H1 (cell line): Measurements from ENCODE around the gene PMM2. TPM values are rescaled to one million over a fixed set of nuclear protein-coding genes. Genes with fewer than 3 reads are reported as not detected.

ENCODE experiments used
- CTCF ChIA-PET: fragments of 300-600 bp; sonication (Branson Sonifier 250); formaldehyde crosslinking; loops from one replicate; lab custom pipeline; 2021; ENCODE audit not compliant: partially characterized antibody; lab: Charles Lee
- POLR2A ChIA-PET: fragments of 300-600 bp; sonication (Branson Sonifier 250); formaldehyde crosslinking; loops from one replicate; lab custom pipeline; 2021; ENCODE audit warnings: inconsistent platforms; ENCODE audit not compliant: partially characterized antibody; lab: Charles Lee
- DNase-seq, 2 experiments: peaks; one replicate each; pipeline versions ENCODE4 v3.0.0 to v3.0.0-alpha.2; 2010 to 2022; ENCODE audit warnings: low spot score in 2 of 2, low read depth in 1 of 2, mixed read lengths in 1 of 2
- FAIRE-seq: peaks from 2 replicates; lab custom pipeline; 2011; peaks lifted over from hg19 to GRCh38; lab: Jason Lieb, UNC
- H2AFZ ChIP-seq: 2 replicates; pipeline ENCODE4 v1.8.1; 2012; ENCODE audit warnings: low read length, inconsistent platforms
- H2AK5ac ChIP-seq: 2 replicates; pipeline ENCODE4 v1.6.1; 2013; ENCODE audit warnings: low read depth, low read length
- H2BK120ac ChIP-seq: replicated peaks from 2 replicates; pipeline ENCODE3; 2013; ENCODE audit warnings: low read depth, low read length, inconsistent platforms
- H2BK12ac ChIP-seq: 2 replicates; pipeline ENCODE4 v1.6.1; 2013; ENCODE audit warnings: low read depth, low read length
- H2BK15ac ChIP-seq: 2 replicates; pipeline ENCODE4 v1.6.1; 2013; ENCODE audit warnings: low read length
- H2BK20ac ChIP-seq: 2 replicates; pipeline ENCODE4 v1.6.1; 2013; ENCODE audit warnings: low read length
- H2BK5ac ChIP-seq: 2 replicates; pipeline ENCODE4 v1.6.1; 2013; ENCODE audit warnings: low read depth, low read length
- H3K14ac ChIP-seq: 2 replicates; pipeline ENCODE4 v1.6.1; 2013; ENCODE audit warnings: inconsistent platforms; ENCODE audit not compliant: insufficient read length
- H3K18ac ChIP-seq: 2 replicates; pipeline ENCODE4 v1.6.1; 2013; ENCODE audit warnings: low read length; ENCODE audit errors: extremely low read depth
- H3K23ac ChIP-seq: 2 replicates; pipeline ENCODE4 v1.6.1; 2013; ENCODE audit warnings: inconsistent platforms; ENCODE audit not compliant: insufficient read length
- H3K23me2 ChIP-seq: 2 replicates; pipeline ENCODE4 v1.6.1; 2013; ENCODE audit warnings: low read depth, low read length
- H3K27ac ChIP-seq: 2 replicates; pipeline ENCODE4 v1.6.1; 2011; ENCODE audit warnings: low read depth, low read length, inconsistent platforms
- H3K27me3 ChIP-seq, 4 experiments: replicated peaks in 1 of 4; 1 replicate in 1 of 4; 2 replicates in 3 of 4; pipeline versions ENCODE4 v1.6.1 to v1.8.1; 2011 to 2013; ENCODE audit warnings: low read length in 3 of 4, mild to moderate bottlenecking in 3 of 4, inconsistent platforms in 2 of 4, mixed read lengths in 2 of 4, moderate library complexity in 1 of 4; ENCODE audit not compliant: control insufficient read depth in 3 of 4, insufficient read depth in 3 of 4; ENCODE audit errors: extremely low read depth in 1 of 4
- H3K36me3 ChIP-seq, 4 experiments: 2 replicates each; pipeline versions ENCODE4 v1.6.1 to v1.8.1; 2011 to 2013; ENCODE audit warnings: mild to moderate bottlenecking in 4 of 4, low read length in 3 of 4, moderate library complexity in 2 of 4, control low read depth in 1 of 4, inconsistent platforms in 1 of 4; ENCODE audit not compliant: insufficient read depth in 4 of 4, control insufficient read depth in 2 of 4
- H3K4ac ChIP-seq: replicated peaks from 2 replicates; pipeline ENCODE3; 2013; ENCODE audit warnings: low read length, low read depth, mixed read lengths, inconsistent platforms; ENCODE audit not compliant: insufficient read length
- H3K4me1 ChIP-seq, 4 experiments: replicated peaks in 1 of 4; 1 replicate in 1 of 4; 2 replicates in 3 of 4; pipeline versions ENCODE4 v1.6.1 to v1.8.1; 2011 to 2013; ENCODE audit warnings: low read length in 3 of 4, inconsistent platforms in 2 of 4, mixed read lengths in 1 of 4; ENCODE audit not compliant: insufficient read depth in 4 of 4, control insufficient read depth in 3 of 4
- H3K4me2 ChIP-seq, 2 experiments: 2 replicates each; pipeline versions ENCODE4 v1.6.1 to v1.8.1; 2011 to 2013; ENCODE audit warnings: low read depth in 2 of 2, low read length in 2 of 2, control low read depth in 1 of 2, inconsistent platforms in 1 of 2, mild to moderate bottlenecking in 1 of 2; ENCODE audit not compliant: insufficient read depth in 1 of 2
- H3K4me3 ChIP-seq, 4 experiments: fragments of 200-600, 300-600 bp in 1 of 4; sonication (generic), shearing (Covaris generic), sonication (Bioruptor Twin) in 1 of 4; 2 replicates each; pipeline versions ENCODE4 v1.5.1 to v1.8.1; 2011 to 2016; ENCODE audit warnings: low read length in 4 of 4, low read depth in 3 of 4, control low read depth in 2 of 4, inconsistent platforms in 2 of 4, mild to moderate bottlenecking in 2 of 4, mixed read lengths in 1 of 4, moderate library complexity in 1 of 4; ENCODE audit not compliant: insufficient read depth in 2 of 4; ENCODE audit errors: extremely low read depth in 1 of 4
- H3K56ac ChIP-seq: replicated peaks from 2 replicates; pipeline ENCODE3; 2013; ENCODE audit warnings: low read depth, mild to moderate bottlenecking, mixed read lengths, low read length, inconsistent platforms; ENCODE audit not compliant: insufficient read length
- H3K79me1 ChIP-seq: 2 replicates; pipeline ENCODE4 v1.6.1; 2013; ENCODE audit warnings: low read depth, low read length, control low read depth
- H3K79me2 ChIP-seq, 2 experiments: 2 replicates each; pipeline versions ENCODE4 v1.6.1 to v1.8.1; 2012 to 2013; ENCODE audit warnings: low read length in 2 of 2, mild to moderate bottlenecking in 2 of 2, inconsistent platforms in 1 of 2; ENCODE audit not compliant: insufficient read depth in 2 of 2, control insufficient read depth in 1 of 2
- H3K9ac ChIP-seq, 4 experiments: replicated peaks in 1 of 4; 1 replicate in 1 of 4; 2 replicates in 3 of 4; pipeline versions ENCODE4 v1.6.1 to v1.8.1; 2011 to 2013; ENCODE audit warnings: low read depth in 3 of 4, low read length in 3 of 4, control low read depth in 2 of 4, mild to moderate bottlenecking in 2 of 4, moderate library complexity in 2 of 4, inconsistent platforms in 1 of 4; ENCODE audit errors: extremely low read depth in 1 of 4
- H3K9me3 ChIP-seq, 2 experiments: 2 replicates each; pipeline versions ENCODE4 v1.6.1 to v1.8.1; 2012 to 2013; ENCODE audit warnings: mild to moderate bottlenecking in 2 of 2, moderate library complexity in 2 of 2, control low read depth in 1 of 2, inconsistent platforms in 1 of 2, low read depth in 1 of 2, low read length in 1 of 2, mixed read lengths in 1 of 2; ENCODE audit not compliant: insufficient read depth in 2 of 2
- H4K20me1 ChIP-seq, 2 experiments: replicated peaks in 1 of 2; 2 replicates each; pipeline versions ENCODE3 to v1.8.1; 2011 to 2013; ENCODE audit warnings: inconsistent platforms in 2 of 2, low read length in 2 of 2, mild to moderate bottlenecking in 1 of 2; ENCODE audit not compliant: insufficient read depth in 2 of 2, control insufficient read depth in 1 of 2
- H4K5ac ChIP-seq: 2 replicates; pipeline ENCODE4 v1.6.1; 2013; ENCODE audit warnings: low read length, low read depth, mixed read lengths, inconsistent platforms; ENCODE audit not compliant: insufficient read length
- H4K8ac ChIP-seq: 2 replicates; pipeline ENCODE4 v1.8.0; 2013; ENCODE audit warnings: mild to moderate bottlenecking, moderate library complexity, low read length, inconsistent platforms; ENCODE audit not compliant: insufficient read depth; ENCODE audit errors: extremely low read depth
- H4K91ac ChIP-seq: replicated peaks from 2 replicates; pipeline ENCODE3; 2013; ENCODE audit warnings: low read length, mixed read lengths, inconsistent platforms; ENCODE audit not compliant: insufficient read length
- BRCA1 ChIP-seq: IDR thresholded peaks from 2 replicates; pipeline ENCODE4 v1.6.1; 2012; ENCODE audit warnings: low read depth, low read length, improper control_type of control experiment
- FOSL1 ChIP-seq: IDR thresholded peaks from 2 replicates; pipeline ENCODE4 v1.6.1; 2011; ENCODE audit warnings: mild to moderate bottlenecking, low read depth, low read length, moderate library complexity; ENCODE audit not compliant: insufficient read depth
- HDAC6 ChIP-seq: IDR thresholded peaks from one replicate; pipeline ENCODE4 v1.7.1; 2012; ENCODE audit warnings: low read depth, mild to moderate bottlenecking, inconsistent platforms, low read length, moderate library complexity
- KDM1A ChIP-seq: fragments of 200-600, 300-600 bp; sonication (generic); IDR thresholded peaks from 2 replicates; pipeline ENCODE4 v1.7.1; 2016; ENCODE audit warnings: mild to moderate bottlenecking, low read length, borderline replicate concordance
- RXRA ChIP-seq: IDR thresholded peaks from 2 replicates; pipeline ENCODE4 v1.6.1; 2011; ENCODE audit warnings: low read depth, mild to moderate bottlenecking, low read length, moderate library complexity; ENCODE audit not compliant: insufficient read depth
- SAP30 ChIP-seq: fragments of 300-600 bp; sonication (generic); IDR thresholded peaks from 2 replicates; pipeline ENCODE4 v1.7.1; 2012; ENCODE audit warnings: low read length, moderate library complexity, mild to moderate bottlenecking, inconsistent platforms; ENCODE audit not compliant: insufficient read depth, insufficient replicate concordance
- SP1 ChIP-seq: IDR thresholded peaks from 2 replicates; pipeline ENCODE4 v1.6.1; 2011; ENCODE audit warnings: low read depth, low read length
- SRF ChIP-seq: IDR thresholded peaks from 2 replicates; pipeline ENCODE4 v1.6.1; 2011; ENCODE audit warnings: mild to moderate bottlenecking, low read depth, low read length, moderate library complexity
- TCF12 ChIP-seq: IDR thresholded peaks from 2 replicates; pipeline ENCODE4 v1.6.1; 2011; ENCODE audit warnings: low read depth, mild to moderate bottlenecking, low read length
- WGBS, 2 experiments: shearing (Covaris generic) in 1 of 2; methylation state at CpG; one replicate each; pipeline versions ENCODE4 v1.1.6 to v1.1.7; 2013 to 2015; ENCODE audit warnings: low lambda C conversion rate in 2 of 2, mixed read lengths in 2 of 2, inconsistent platforms in 1 of 2, low coverage in 1 of 2, missing lambda C conversion rate in 1 of 2; ENCODE audit not compliant: insufficient replicate concordance in 2 of 2, insufficient coverage in 1 of 2, insufficient read length in 1 of 2; ENCODE audit errors: extremely low coverage in 1 of 2, missing lambda C conversion rate in 1 of 2; 5-methylcytosine and 5-hydroxymethylcytosine counted together
- polyA plus RNA-seq, 7 experiments: library from polyadenylated mRNA; depleted of rRNA in 3 of 7; stranded (reverse) in 5 of 7; unstranded in 2 of 7; fragments of >200 nt in 5 of 7; fragments of 200-250 nt in 2 of 7; gene quantifications; 1 replicate in 5 of 7; 2 replicates in 1 of 7; 4 replicates in 1 of 7; pipeline versions ENCODE4 v1.2.1 to v1.2.3, GENCODE V29; 2011 to 2013; ENCODE audit warnings: missing spikeins in 2 of 7, mixed read lengths in 2 of 7
- total RNA-seq: library from RNA; stranded (reverse); fragmentation: NEBNext Ultra II Directional; extraction: Animal tissue kit (Norgen Biotek cat#: 25700); gene quantifications from 2 replicates; pipeline ENCODE4 v1.2.1, GENCODE V29; 2021

Gene PMM2
- total and polyA plus RNA-seq, 2 of the 8 experiments (the other 6 are each of a cell fraction or from before 2014, with no cell fraction given): 26.2 to 49.4 TPM

- TF ChIP-seq SAP30 (no peak), KDM1A (no peak), RXRA (no peak), SP1 (no peak), BRCA1 (no peak), SRF (no peak), FOSL1 (no peak), TCF12 (no peak), HDAC6 (no peak)
- H3K9ac ChIP-seq: no peak overlapping the region
- 94% methylated on average over 13 of the region's 14 CpGs; no CpG with 5 or more reads in 1 of the 2 experiments for WGBS, 2 experiments
- no peak overlapping the region for H3K4me2 ChIP-seq
- no peaks in the 10 kb centered on the region for H3K23me2 ChIP-seq
- no peak overlapping the region for H3K56ac ChIP-seq
- no peak overlapping the region for H3K23ac ChIP-seq
- no peak overlapping the region for H3K18ac ChIP-seq
- no peak overlapping the region for H4K91ac ChIP-seq
- no peak overlapping the region for H2BK20ac ChIP-seq
- no peak overlapping the region for H3K4ac ChIP-seq
- no peaks in the 10 kb centered on the region for H3K79me1 ChIP-seq
- no peak overlapping the region for H2BK15ac ChIP-seq
- POLR2A ChIA-PET: interaction anchor here (0.8 to 1.2 kb wide), 2 partner anchors 15 to 26 kb away, joined by 3 to 4 read pairs; no protein-coding TSS in a partner anchor
- H2AK5ac ChIP-seq: no peak overlapping the region
- H3K4me3 ChIP-seq: no peak overlapping the region
- H3K9me3 ChIP-seq: no peaks in the 10 kb centered on the region
- H2BK120ac ChIP-seq: no peak overlapping the region
- H2BK12ac ChIP-seq: no peak overlapping the region
- no peaks in the 10 kb centered on the region for H3K27me3 ChIP-seq
- no peaks in the 10 kb centered on the region for H3K79me2 ChIP-seq
- no peaks in the 10 kb centered on the region for H3K4me1 ChIP-seq
- DNase-seq (no peak), FAIRE-seq (no peak)
- CTCF ChIA-PET: interaction anchor here (0.6 to 1.3 kb wide), 3 partner anchors 14 to 271 kb away, joined by 3 to 6 read pairs (median 3); no protein-coding TSS in a partner anchor
- no peak overlapping the region for H4K8ac ChIP-seq
- H4K20me1 ChIP-seq: peaks cover 1 to 11% of the 10 kb centered on the region in 2 experiments
- H3K36me3 ChIP-seq: peaks cover 47 to 82% (median 66%) of the 10 kb centered on the region in 4 experiments
- no peak overlapping the region for H4K5ac ChIP-seq
- H3K27ac ChIP-seq: no peak overlapping the region
- no peak overlapping the region for H2BK5ac ChIP-seq
- no peak overlapping the region for H3K14ac ChIP-seq
- no peak overlapping the region for H2AFZ ChIP-seq
These were observed 96.5 kb downstream of the PMM2 start for GRCh38 chr16:8893976-8894690.
